GM19468 (cell line): ENCODE results near the gene SPATA25.
"Not testable (repeated sequence)": the region's sequence is repeated elsewhere in the genome, so short reads cannot be mapped to it uniquely, and the experiment has no call there.

Source experiments
- ATAC-seq: cut with Tn5 transposase; IDR thresholded peaks from one replicate; pipeline ENCODE4 v1.9.1; 2021; ENCODE audit warnings: mild to moderate bottlenecking, moderate library complexity, moderate number of reproducible peaks; ENCODE audit not compliant: unreplicated experiment; ENCODE audit errors: extremely low read depth

SPATA25 gene

GRCh38 chr20:45897289-45897688 is 9.9 kb upstream of the SPATA25 start:
- ATAC-seq = no peak

DNA sequence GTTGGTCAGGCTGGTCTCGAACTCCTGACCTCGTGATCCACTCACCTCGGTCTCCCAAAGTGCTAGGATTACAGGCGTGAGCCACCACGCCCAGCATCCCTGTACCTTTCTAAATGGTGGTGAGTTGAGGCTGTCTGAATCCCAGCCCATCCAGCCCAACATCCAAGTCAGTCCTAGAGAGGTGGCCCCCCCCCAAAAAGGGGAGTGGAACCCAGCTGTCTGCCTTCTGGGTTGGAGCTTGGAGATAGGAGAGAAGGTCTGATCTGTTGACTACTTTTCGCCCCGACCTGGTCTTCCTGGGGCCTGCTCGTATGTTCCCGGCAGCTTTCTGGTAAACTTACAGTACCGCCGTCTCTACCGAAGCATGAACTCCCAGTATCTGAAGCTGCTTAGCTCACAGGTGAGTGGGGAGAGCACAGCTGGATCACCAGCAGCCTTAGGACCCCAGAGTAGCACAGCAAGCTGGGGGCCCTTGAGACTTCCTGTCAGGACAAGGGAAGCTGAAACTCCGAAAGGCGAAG is 9.3 kb upstream of the SPATA25 start:
- no peak for ATAC-seq

DNA sequence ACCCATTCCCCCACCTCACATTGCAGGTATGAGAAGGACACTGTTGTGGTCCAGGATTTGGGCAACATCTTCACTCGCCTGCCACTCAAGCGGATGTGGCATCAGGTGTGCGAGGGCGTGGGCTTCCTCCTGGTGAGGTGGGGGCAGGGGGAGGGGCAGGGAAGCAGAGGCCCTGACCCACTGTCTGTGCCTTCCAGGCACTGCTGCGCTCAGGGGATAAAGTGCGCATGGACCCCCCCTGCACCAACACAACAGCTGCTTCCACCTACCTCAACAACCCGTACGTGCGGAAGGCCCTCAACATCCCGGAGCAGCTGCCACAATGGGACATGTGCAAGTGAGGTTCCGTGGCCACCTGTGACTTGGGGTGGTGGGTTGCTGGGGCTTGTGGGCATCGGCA is 7.4 kb upstream of the SPATA25 start:
- ATAC-seq = no peak

- no peak for ATAC-seq
Measured at GRCh38 chr20:45893831-45894230, 6.4 kb upstream of the SPATA25 start.

- ATAC-seq = no peak
Measured at GRCh38 chr20:45892828-45893500, 5.5 kb upstream of the SPATA25 start.

GRCh38 chr20:45892049-45892825 is 4.8 kb upstream of the SPATA25 start:
- ATAC-seq = no peak

DNA sequence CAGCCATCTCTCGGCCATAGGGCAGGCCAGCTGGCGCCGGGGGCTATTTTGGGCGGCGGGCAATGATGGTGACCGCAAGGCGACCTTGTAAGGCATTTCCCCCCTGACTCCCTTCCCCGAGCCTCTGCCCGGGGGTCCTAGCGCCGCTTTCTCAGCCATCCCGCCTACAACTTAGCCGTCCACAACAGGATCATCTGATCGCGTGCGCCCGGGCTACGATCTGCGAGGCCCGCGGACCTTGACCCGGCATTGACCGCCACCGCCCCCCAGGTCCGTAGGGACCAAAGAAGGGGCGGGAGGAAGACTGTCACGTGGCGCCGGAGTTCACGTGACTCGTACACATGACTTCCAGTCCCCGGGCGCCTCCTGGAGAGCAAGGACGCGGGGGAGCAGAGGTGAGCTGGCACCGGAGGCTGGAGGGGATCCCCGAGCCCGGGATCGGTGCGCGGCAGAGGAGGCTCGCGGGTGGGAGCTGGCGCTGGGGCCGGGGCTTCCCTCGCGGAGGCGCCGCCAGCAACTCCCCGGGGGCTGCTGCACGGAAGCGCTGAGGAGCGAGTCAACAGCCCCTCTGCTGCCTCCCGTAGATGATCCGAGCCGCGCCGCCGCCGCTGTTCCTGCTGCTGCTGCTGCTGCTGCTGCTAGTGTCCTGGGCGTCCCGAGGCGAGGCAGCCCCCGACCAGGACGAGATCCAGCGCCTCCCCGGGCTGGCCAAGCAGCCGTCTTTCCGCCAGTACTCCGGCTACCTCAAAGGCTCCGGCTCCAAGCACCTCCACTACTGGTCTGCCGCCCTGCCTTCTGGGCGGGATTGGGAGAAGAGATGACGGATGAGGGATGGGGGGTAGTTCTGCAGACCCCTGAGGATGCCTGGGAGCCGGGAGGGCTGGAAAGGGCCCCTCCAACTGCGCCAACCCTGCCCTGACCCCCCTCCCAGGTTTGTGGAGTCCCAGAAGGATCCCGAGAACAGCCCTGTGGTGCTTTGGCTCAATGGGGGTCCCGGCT is 3.9 kb upstream of the SPATA25 start, which contains the start of the genes CTSA and NEURL2:
Gene CTSA, plus strand, starts transcription at position 351 of the 999 bp plus-strand sequence. Its CDS starts 234 bp downstream, at position 585.
Gene NEURL2, minus strand, starts transcription at position 224 of the 999 bp plus-strand sequence. Its CDS starts 217 bp downstream, at position 7.
- peak; percentile 54 for ATAC-seq

- ATAC-seq = no peak
Measured at GRCh38 chr20:45890077-45890984, 2.9 kb upstream of the SPATA25 start.

DNA sequence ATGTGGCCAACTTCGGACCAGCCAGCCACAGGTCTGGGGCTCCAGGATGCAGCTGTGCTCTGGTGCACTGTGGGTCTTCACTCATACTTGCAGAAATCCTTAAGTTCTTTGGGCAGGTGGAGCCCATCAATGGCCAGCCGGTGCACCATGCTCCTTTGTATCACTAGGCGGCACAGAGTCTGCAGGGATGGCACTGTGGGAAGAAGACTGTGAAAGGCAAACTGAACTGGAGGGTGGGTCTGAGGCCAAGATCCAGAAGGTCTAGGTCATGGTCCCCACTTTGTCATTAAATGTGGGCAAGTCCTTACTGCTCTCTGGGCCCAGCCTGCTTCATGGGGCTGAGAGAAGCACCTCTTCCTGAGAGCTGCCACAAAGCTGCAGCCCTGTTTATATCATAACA is 1.3 kb upstream of the SPATA25 start:
- no peak for ATAC-seq

DNA sequence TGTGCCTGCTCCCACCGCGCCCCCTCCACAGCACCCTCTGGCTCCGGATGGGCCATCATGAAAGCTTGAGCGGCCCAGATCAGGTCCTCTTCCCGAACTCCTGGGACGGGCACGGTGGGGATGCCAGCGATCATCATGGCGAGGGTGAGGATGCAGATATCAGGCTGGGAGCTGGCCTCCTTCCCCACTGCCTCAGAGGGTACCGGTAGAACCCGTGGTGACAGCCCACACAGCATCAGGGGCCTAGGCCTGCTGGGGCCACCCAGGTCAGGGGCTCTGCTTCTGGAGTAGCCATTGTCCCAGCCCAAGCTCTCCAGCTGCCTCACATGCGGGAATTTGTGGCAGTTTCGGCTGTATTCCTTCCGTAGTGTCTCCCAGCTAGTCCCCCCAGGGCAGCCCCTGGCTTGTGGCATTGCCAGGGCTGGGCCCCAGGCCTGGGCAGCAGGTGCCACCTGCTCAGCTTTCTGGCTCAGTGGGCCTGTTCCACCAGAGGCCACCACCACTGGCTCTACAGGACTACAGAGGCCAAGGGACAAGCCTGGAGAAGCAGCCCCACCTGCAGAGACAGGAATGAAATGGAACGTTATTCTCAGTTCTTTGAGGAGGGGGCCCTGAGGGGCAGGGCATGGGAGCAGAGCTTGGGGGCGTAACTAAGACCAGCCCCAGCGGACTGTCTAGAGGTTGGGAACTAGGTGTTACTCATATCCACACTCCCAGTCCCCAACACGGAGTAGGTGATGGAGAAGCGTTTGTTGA is 654 bp downstream of the SPATA25 start:
- ATAC-seq = no peak

DNA sequence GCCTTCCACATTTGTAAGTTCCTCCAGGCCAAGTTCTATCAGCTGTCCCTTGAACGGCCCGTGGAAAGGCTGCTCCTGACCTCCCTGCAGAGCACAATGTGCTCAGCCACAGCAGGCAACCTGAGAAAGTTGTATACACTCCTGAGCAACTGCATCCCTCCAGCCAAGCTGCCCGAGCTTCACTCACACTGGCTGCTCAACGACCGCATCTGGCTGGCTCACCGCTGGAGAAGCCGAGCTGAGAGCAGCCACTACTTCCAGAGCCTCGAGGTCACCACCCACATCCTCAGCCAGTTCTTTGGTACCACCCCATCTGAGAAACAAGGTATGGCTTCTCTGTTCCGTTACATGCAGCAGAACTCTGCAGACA is 4.3 kb downstream of the SPATA25 start:
- no peak for ATAC-seq

DNA sequence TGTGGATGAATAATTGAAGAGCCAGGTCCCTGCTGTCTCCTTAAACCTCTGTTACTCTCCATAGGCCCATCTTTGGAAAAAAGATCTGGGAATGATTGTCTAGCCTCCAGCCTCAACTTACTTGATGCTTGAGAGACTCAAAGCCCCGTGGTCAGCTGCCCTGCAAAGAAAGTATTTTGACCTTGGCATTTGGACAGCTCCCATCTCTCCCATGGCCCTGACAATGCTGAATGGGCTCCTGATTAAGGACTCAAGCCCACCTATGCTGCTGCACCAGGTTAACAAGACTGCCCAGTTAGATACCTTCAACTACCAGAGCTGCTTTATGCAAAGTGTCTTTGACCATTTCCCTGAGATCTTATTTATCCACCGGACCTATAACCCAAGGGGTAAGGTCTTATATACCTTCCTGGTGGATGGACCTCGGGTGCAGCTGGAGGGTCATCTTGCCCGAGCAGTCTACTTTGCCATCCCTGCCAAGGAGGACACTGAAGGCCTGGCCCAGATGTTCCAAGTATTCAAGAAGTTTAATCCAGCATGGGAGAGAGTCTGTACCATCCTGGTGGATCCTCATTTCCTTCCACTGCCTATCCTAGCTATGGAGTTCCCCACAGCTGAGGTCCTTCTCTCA is 4.8 kb downstream of the SPATA25 start:
- ATAC-seq = no peak

GRCh38 chr20:45880988-45881788 is 6.2 kb downstream of the SPATA25 start, which contains the start of gene ZSWIM1:
Gene ZSWIM1, plus strand, starts transcription at chr20:45881227. Its CDS starts 1,366 bp downstream, at chr20:45882593.
- peak; percentile 95 for ATAC-seq

DNA sequence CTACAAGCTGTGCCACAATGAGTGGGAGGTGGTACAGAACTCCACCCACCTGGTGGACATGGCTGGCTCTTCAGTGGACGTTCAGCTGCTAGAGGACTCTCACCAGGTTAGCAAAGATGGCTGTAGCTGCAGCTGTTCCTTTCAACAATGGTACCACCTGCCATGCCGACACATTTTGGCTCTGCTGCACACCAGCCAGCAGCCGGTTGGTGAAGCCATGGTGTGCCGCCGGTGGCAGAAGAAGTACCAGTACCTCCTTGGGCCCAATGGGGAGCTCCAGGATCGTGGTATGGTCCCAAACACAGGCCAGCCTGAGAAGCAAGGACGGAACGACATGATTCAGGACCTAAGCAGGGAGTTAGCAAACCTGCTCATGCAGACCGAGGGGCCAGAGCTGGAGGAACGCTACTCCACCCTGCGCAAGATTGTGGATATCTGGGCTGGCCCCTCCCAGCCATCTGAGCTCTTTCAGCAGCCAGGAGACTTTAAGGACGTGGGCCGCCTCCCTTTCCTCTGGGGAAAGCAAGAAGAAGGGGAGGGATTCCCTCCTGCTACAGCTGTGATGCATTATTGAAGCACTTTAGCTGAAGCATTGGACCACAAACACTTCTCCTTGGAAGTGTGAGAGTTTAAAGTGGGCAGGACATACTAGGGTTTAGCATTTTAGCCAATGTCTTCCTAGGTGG is 9.2 kb downstream of the SPATA25 start:
- ATAC-seq = no peak

- ATAC-seq = no peak
Measured at GRCh38 chr20:45874576-45874975, 12.8 kb downstream of the SPATA25 start.

GRCh38 chr20:45874104-45874481 is 13.3 kb downstream of the SPATA25 start:
- ATAC-seq = not testable (repeated sequence)
